Measurements from ENCODE around the gene HNRNPD. TPM values are rescaled to one million over a fixed set of nuclear protein-coding genes. Genes with fewer than 3 reads are reported as not detected.
"Not testable (repeated sequence)": the region's sequence is repeated elsewhere in the genome, so short reads cannot be mapped to it uniquely, and the experiment has no call there.

Gene HNRNPD
- total and polyA plus RNA-seq, 9 donors, result 85.1 to 520 (median 185) TPM

DNA sequence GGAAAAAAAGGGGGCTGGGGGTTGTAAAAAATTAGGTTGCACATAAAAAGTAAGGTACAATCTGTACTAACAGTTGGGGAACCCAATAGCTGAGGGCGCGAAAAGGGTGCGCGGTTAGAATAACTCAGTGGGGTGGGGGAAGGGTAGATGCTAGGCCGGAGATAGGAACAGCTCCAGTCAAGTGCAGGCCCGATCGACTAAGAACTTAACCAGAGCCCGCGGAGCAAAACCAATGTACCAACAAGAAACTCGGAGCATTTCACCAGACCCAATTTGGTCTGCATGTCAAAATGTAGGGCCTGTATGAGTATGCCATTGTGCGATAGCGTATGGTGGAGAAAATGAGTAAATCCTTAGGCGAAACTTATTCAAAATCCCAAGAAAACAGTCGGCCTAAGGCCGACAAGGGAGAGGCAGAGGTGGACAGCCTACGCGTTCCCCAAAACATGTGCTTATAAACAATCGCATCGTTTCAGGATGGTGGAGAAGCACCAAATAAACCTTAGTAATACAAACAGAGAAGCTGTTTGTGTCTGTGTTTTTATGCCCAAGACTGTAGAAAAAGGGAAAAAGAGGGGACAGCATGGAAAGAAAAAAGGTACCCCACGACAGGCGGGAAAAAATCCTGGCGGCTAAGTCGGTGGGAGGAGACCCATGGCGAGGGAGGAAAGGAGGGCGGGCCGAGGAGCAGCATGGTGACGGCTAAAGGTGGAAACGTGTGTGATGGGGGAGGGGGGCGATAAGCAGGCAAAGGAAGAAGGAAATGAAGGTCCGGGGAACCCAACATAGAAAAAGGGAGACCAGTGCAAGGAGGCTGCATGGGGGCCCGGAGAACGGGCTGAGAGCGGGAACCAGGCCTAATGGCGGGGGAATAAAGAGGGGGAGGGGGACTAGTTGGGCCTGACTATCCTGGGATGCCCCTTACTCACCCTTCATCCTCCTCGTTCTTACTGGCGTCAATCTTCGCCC, 990 bp downstream of the HNRNPD start:
- Histone ChIP-seq H3K4me3 (peak overlapping the region; percentile 97), H3K36me3 (no peaks in the 10 kb centered on the region), H3K4me1 (ENCODE audit: insufficient read depth) (peaks cover 10% of the 10 kb centered on the region), H3K9me3 (no peaks in the 10 kb centered on the region), H3K27ac (peak overlapping the region; percentile 94 to 95), H3K27me3 (no peaks in the 10 kb centered on the region)
- TF ChIP-seq EP300 (IDR thresholded peaks at IDR 0.05), result no peak
- TF ChIP-seq, protein P1, sequence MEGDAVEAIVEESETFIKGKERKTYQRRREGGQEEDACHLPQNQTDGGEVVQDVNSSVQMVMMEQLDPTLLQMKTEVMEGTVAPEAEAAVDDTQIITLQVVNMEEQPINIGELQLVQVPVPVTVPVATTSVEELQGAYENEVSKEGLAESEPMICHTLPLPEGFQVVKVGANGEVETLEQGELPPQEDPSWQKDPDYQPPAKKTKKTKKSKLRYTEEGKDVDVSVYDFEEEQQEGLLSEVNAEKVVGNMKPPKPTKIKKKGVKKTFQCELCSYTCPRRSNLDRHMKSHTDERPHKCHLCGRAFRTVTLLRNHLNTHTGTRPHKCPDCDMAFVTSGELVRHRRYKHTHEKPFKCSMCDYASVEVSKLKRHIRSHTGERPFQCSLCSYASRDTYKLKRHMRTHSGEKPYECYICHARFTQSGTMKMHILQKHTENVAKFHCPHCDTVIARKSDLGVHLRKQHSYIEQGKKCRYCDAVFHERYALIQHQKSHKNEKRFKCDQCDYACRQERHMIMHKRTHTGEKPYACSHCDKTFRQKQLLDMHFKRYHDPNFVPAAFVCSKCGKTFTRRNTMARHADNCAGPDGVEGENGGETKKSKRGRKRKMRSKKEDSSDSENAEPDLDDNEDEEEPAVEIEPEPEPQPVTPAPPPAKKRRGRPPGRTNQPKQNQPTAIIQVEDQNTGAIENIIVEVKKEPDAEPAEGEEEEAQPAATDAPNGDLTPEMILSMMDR (IDR thresholded peaks at IDR 0.05), result no peak
- TF ChIP-seq POLR2A (IDR thresholded peaks at IDR 0.05), result no peak
- intact Hi-C loops (cut with DNase I), result loop anchor here in 3 of 4 donors (1.0 to 10.0 kb wide), 3 partner anchors 54 to 662 kb away; partner anchors contain the start of gene COPS4 (in 2 of the 3)
- peak; percentile 69 to 80 (median 76) for DNase-seq
- WGBS, 3 donors, result 0% methylated on average over 36 to 37 of the region's 37 CpGs

DNA sequence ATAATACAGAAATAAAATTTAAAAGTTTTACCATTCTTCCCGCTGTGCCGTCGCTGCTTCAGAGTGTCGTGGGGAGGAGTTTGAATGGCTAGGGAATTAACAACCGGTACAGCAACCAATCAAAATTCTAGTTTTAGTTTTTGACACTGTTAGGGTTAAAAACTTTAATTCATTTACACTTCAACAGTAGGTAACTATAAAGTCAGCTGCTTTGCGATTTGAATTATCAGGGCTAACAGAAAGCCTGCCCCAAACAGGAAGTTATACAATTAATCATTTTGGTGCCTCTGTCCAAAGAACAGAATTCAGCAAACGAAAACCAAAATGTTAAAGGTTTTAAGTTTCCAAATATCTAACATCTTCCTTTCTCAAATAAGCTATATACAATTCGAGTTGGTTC, 2.3 kb downstream of the HNRNPD start:
- no peak for DNase-seq
- Histone ChIP-seq H3K27me3 (no peaks in the 10 kb centered on the region), H3K9me3 (no peaks in the 10 kb centered on the region), H3K4me3 (peak overlapping the region; percentile 97), H3K27ac (no peak overlapping the region), H3K4me1 (ENCODE audit: insufficient read depth) (peaks cover 11% of the 10 kb centered on the region), H3K36me3 (no peaks in the 10 kb centered on the region)
- TF ChIP-seq EP300 (IDR thresholded peaks at IDR 0.05) (no peak), POLR2A (IDR thresholded peaks at IDR 0.05) (no peak)
- TF ChIP-seq, protein P1 (IDR thresholded peaks at IDR 0.05), result no peak
- intact Hi-C loops (cut with DNase I), result loop anchor here in 3 of 4 donors (5.0 to 10.0 kb wide), 2 partner anchors 56 to 663 kb away; partner anchors contain the start of gene COPS4 (in 2 of the 3)
- WGBS, 3 donors, result 1 to 2% (median 1%) methylated on average over 8 of the region's 8 CpGs

DNA sequence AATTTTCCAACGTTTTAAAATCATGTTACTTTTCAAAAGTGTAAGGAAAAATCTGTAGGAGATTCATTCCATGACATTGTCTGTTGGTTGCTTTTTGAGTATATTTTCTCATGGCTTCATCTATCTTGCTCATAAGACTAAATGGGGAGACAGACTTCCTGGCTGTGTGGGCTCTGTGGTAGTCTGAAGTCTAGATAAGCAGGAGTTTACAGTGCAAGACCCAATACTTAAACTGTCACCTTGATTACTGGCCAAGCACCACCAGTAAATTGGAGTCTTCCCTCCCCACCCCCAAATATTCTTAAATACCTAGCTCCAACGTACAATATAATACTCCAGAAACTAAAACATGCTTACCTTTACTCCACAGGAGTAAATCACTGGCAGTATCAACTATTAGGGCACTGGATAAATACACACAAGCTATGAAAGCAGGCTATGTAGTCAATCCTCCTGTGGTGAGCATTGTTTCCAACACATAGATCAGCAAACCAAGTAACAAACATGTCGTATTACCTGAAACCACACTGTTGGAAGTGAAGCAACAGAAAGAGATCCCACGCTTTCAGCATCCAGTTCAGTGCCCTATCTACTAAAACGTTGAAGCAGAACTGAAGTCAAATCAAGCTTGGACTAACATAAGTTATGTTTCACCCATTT, 6.2 kb downstream of the HNRNPD start:
- TF ChIP-seq, protein P1 (IDR thresholded peaks at IDR 0.05), result no peak
- no peak for TF ChIP-seq POLR2A (IDR thresholded peaks at IDR 0.05)
- Histone ChIP-seq H3K4me1 (ENCODE audit: insufficient read depth) (peaks cover 21% of the 10 kb centered on the region), H3K27ac (no peak overlapping the region), H3K9me3 (no peaks in the 10 kb centered on the region), H3K27me3 (no peaks in the 10 kb centered on the region), H3K36me3 (no peaks in the 10 kb centered on the region), H3K4me3 (no peak overlapping the region)
- intact Hi-C loops (cut with DNase I), result no loop called here
- DNase-seq, result no peak
- WGBS, 3 donors, result 54 to 56% (median 56%) methylated on average over 5 of the region's 5 CpGs

DNA sequence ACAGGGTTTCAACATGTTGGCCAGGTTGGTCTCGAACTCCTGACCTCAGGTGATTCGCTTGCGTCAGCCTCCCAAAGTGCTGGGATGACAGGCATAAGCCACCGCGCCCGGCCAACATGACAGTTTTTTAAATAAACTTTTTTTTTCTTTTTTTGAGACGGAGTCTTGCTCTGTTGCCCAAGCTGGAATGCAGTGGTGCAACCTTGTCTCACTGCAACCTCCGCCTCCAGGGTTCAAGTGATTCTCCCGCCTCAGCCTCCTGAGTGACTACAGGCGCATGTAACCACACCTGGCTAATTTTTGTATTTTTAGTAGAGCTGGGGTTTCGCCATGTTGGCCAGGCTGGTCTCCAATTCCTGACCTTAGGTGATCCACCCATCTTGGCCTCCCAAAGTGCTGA, 7.4 kb downstream of the HNRNPD start:
- DNase-seq; H3K4me3 ChIP-seq; H3K27ac ChIP-seq; H3K9me3 ChIP-seq; intact Hi-C loops (cut with DNase I); H3K36me3 ChIP-seq; H3K27me3 ChIP-seq: not testable (repeated sequence)
- 94 to 96% (median 95%) methylated on average over 11 of the region's 11 CpGs for WGBS, 3 donors
- H3K4me1 ChIP-seq (ENCODE audit: insufficient read depth), result peaks cover 22% of the 10 kb centered on the region
